NK-92 (cell line): ENCODE data around the gene TATDN2.

Experiments used
- DNase-seq: peaks from one replicate; lab custom pipeline; 2025; ENCODE audit not compliant: unreplicated experiment; lab: John Stamatoyannopoulos, UW

TATDN2 gene, protein sequence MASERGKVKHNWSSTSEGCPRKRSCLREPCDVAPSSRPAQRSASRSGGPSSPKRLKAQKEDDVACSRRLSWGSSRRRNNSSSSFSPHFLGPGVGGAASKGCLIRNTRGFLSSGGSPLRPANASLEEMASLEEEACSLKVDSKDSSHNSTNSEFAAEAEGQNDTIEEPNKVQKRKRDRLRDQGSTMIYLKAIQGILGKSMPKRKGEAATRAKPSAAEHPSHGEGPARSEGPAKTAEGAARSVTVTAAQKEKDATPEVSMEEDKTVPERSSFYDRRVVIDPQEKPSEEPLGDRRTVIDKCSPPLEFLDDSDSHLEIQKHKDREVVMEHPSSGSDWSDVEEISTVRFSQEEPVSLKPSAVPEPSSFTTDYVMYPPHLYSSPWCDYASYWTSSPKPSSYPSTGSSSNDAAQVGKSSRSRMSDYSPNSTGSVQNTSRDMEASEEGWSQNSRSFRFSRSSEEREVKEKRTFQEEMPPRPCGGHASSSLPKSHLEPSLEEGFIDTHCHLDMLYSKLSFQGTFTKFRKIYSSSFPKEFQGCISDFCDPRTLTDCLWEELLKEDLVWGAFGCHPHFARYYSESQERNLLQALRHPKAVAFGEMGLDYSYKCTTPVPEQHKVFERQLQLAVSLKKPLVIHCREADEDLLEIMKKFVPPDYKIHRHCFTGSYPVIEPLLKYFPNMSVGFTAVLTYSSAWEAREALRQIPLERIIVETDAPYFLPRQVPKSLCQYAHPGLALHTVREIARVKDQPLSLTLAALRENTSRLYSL

DNA sequence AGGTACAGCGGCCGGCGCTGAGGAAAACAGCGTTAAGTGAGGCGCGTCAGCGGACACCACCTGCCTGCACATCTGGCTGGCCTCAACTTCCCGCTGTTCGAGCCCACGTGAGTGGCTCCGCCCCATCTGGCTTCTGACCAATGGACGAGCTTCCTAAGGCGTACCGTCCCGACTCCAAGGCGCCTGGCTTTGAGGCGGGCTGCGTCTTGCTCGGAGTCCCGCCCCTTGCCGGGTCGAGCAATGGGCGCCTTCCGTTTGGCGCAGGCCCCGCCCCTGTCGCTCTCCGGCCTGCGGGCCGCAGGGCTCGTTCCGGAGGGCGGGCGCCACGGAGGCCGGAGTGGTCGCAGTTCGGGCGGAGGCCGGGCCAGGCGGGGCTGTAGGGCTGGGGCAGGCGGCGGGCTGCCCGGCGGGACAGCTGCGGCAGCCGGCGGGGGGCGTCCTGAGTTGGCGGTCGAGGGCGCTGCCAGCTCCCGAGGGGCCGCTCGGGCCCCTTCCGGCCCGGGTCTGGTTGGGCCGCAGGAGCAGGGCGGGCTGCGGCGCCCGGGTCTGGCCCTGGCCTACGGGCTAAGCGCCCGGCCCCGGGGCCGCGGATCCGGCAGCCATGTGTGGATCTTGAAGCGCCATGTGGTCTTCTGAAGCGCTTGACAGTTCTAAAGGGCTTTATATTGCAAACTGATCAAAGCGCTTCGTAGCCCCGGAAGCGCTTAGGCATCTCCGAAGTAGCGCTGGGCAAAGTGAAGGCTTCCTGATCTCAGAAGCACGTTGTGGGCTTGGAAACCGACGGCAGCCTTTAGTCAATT lies at the start of gene TATDN2:
TSS of gene TATDN2 (plus strand) at position 276 of the 800 bp plus-strand sequence. CDS start 742 bp downstream, outside the sequence.
- DNase-seq: peak; percentile 52

DNA sequence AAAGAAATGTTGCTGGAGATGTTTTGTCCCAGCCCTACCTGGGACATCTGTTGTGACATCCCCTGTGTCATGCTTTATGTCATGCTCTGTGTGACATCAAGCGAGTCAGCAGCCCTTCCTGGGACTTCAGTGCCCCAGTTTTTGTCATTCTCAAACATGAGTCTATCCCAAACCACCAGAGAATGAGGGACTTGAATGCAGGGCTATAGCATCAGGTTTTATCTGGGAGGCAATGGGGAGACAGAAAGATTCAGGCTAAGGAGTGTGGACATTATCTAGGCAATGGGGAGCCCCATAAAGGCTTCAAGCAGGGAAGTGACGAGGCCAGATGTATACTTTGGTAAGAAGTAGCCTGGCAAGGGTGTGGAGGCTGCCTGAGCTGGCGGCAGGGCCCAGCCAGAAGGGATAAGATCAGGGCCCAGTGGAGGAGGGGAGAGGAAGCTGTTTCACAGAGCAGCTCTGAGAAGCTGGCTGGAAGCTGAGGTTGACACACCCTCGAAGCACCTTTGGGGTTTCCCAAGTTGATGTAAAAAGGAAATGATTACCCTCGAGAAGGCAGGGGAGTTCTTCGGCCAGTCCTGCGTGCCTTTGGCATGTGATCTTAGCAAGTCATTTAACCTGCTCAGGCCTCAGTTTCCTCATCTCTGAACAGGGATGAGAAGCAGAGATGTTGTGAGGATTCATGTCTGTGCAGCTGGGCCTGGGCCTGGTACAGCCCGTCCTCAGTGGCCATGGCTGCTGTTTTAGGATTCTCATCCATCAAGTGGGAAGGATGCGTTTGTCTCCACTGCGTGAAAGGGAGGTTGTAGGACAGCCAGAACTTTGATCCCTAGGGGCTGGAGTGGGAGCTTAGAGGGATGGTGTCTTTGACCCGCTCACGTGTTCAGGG lies 49.3 kb upstream of the TATDN2 start:
- DNase-seq: no peak

DNA sequence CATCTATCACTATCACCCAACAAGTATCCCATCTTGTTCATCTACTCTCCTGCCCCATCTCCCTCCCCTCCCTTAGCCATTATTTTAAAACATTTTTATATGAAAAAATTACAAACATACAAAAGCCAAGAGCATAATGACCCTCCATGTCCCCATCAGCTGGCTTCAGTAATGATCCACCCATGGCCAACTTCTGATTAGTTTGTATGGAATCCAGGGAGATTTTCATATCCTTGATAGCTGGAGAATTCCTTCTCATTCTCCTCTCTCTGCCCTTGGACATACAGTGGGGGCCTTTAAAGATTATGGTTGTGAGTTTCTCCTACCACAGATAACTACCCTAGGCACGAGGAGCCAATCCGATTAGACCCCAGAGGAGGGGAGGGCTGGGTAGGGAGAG lies 43.3 kb upstream of the TATDN2 start:
- no peak for DNase-seq

DNA sequence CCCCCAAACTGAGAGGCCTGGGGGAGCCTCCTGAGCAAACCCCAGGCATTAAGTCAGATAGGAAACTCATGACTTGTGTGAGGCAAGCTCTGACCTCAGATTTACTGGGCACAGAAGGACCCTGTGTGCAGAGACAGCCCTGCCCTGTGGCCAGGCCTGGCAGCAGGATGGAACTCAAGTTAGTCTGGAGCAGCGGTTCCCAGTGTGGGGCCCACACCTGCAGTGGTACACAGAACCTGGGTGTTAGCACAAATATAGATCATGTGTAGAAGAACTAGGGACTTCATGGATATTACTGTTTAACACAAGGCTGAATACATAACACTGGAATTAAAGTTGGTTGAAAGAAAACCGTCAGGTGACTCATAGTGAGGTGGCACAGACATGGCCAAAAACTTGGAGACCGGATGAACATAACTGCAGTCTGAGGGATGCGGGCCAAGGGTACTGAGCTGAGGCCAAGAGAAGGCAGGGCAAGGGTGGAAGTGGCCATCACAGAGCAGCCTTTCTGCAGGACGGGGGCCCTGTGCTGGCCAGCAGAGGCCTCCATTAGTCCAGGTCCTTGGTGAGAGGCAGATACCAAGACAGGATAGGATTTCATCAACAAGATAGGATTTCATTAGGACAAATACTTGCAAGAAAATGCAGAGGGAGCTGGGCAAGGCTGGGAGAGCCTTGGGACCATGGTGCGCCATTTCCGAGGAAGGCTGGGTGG lies 42.7 kb upstream of the TATDN2 start:
- no peak for DNase-seq

DNA sequence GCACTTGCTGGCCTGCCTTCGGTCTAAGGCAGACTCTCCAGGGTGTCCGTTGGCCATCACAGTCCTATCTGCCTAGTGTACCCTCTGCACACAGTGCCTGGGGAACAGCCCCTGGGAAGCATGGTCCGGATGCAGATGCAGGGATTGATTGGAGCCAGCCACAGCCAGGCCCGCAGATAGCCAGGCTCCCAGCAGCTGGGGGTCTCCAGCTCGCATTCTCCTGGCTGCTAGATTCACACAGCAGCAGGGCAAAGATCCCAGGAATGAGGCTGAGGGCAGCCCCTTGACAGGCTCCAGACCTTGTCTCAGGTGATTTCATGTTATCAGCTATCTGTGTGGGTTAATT lies 42.1 kb upstream of the TATDN2 start:
- no peak for DNase-seq

DNA sequence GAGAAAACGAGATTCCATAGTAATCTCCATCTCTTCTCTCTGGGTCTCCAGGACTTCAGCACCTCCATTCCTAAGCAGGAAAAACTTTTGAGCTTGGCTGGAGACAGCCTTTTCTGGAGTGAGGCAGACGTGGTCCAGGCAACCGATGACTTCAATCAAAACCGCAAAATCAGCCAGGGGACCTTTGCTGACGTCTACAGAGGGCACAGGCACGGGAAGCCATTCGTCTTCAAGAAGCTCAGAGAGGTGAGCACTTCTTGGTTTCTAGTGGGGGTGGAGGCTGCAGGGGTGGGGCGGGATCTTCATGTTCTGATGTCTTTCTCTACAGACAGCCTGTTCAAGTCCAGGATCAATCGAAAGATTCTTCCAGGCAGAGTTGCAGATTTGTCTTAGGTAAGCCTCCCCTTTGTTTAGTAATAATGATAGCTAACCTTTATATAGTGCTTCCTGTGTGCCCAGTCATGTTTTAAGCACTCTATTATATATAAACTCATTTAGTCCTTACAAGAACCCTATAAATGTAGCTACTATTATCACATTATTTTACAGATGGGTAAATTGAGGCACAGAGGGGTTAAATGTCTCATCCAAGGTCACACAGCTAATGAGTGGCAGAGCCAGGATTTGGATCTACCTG lies 35.0 kb upstream of the TATDN2 start:
- DNase-seq: no peak

DNA sequence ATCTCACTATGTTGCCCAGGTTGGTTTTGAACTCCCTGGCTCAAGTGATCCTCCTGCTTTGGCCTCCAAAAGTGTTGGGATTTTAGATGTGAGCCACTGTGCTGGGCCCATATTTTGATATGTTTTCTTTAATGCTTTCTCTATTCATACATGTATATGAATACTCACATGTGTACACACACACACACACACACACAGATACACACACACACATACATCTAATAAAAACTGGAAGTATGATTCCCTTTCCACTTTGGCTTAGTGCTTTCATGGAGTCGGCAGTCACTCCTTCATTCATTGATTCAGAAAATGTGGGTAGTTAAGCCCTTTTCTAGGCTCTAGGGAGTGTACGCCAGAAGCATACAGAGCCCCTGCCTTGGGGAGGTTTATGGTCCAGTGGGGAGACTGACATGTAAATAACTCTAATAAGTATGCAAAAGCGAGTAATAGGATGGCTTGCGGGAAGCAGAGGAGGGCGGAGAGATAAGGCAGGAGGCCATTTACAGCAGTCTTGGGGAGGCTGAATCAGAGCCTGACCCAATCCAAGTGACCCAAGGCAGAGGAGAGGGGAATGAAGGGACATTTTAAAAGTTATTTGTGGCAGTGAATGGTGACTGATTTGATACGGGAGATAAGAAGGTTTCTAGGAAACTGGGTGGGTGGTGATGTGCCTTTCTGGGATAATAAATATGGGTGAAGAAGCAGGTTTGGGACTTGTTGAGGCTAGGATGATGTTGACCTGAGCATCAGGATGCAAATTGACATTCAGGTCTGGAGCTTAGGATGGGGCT lies 32.5 kb upstream of the TATDN2 start:
- DNase-seq: no peak

DNA sequence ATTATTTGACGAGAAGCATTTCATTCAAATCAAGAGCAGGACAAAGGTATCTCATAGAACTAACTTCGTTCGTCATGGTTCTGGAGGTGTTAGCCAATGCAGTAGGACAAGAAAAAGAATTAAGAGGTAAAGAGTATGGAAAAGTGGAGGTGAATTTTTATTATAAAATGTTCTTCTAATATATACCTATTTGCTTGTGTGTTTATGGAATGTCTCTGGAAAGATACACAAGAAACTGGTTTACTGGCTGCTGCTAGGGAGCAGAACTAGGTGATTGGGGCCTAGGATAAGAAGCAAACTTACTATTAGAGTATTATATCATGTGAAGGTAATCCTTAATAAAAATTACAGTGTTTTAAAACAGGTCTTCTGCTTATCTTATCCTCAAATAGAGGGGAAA lies 30.9 kb upstream of the TATDN2 start:
- DNase-seq: no peak

DNA sequence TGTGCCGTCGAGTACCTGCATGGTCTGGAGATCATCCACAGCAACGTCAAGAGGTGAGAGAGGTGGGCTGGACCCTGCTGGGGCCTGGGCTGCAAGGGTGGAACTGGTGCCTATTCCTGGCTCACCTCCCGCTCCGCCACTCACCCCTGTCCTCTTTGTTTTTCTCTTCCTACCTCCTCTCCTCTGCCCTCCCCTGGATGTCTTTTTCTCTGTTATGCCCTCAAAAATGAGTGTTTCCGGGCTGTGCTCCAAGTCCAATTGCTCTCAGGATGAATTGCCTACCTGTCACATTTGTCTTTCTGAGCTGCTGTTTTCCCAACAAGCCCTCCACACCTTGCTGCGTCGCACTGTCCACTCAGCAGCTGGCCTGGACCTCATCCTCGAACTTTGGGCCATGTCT lies 28.5 kb upstream of the TATDN2 start:
- no peak for DNase-seq

DNA sequence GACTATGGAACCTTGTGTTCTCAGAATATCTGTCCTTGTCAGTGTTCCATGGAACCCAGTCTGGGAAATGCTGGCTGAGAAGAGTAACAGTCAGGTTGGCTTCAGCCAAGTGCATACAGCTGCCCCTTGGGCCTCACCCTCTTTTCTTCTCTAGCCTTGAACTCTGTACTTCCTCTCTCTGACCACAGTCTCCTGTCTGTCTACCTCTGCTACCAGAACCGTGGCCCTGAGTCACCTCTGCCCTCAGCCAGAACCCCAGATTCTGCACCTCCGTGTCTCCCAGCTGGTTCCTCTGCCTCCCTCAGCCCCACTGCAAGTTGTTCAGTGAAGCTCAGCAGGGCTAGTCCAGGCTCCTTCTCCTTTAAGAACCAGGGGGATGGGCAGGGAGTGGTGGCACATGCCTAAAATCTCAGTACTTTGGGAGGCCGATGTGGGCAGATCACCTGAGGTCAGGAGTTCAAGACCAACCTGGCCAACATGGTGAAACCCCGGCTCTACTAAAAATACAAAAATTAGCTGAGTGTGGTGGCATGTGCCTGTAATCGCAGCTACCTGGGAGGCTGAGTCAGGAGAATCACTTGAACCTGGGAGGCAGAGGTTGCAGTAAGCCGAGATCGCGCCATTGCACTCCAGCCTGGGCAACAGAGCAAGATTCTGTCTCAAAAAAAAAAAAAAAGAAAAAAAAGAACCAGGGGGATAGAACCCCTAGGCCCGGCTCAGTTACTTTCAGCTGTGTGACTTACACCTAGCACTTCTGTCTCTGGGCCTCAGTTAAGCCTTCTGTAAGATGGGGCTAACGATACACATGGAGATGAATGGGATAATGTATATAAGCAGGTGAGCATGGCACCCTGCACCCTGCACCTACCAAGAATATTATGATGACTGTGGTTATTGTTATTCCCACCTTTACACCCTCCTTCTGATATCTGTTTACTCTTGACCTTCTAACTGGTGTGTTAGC lies 24.3 kb upstream of the TATDN2 start:
- DNase-seq: no peak

DNA sequence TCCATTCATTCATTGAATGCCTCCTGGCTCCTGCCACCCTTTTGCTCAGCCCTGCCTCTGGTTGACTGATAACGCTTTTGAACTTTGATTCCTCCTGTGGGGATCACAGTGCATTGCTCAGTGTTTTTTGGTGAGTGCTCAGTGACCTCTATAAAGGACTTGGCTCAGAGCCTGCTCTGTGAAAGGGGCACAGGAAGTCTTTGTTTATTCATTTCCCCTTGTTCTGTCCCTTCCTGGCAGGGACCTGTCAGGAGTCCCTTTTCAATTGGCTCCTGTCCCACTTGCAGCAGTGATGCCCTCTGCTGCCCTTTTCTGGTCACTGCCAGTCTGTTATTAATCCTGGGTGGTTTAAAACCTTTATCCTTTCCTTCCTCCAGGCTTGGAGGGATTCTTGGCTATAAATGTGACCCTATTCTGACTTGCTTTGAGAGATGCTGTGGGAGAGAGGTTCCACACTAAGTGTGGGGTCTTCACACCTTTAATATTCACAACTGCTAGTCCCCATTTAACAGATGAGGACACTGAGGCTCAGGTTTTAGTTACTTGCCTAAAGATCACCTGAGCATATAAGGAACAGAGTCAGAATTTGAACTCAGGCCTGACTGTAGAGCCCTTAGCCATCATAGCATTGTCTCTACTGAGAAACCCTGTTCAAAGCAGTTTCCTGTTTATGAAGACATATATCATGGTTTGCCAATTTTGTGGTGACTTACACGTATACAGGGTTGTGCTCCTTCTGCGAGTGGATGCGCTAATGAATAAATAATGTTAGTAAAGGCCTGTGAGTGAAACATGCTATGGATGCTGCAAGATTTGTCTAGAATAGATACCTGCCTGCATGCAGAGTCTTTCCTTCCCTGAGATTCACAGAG lies 23.2 kb upstream of the TATDN2 start:
- DNase-seq: no peak

DNA sequence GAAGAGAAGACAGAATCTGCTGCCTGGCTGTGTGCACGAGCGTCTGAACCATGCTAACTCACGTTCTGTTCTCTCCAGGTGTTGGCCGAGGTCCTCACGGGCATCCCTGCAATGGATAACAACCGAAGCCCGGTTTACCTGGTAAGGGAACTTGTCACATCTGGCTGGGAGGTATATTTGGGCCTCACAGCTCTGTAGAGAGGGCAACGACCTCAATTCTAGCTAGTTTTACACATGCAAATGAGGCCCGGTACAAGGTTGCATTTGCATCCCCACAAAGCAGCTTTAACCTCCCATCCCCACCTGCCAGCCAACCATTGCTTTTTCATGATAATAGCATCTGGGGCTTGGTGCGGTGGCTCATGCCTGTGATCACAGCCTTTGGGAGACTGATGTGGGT lies 22.0 kb upstream of the TATDN2 start:
- no peak for DNase-seq

DNA sequence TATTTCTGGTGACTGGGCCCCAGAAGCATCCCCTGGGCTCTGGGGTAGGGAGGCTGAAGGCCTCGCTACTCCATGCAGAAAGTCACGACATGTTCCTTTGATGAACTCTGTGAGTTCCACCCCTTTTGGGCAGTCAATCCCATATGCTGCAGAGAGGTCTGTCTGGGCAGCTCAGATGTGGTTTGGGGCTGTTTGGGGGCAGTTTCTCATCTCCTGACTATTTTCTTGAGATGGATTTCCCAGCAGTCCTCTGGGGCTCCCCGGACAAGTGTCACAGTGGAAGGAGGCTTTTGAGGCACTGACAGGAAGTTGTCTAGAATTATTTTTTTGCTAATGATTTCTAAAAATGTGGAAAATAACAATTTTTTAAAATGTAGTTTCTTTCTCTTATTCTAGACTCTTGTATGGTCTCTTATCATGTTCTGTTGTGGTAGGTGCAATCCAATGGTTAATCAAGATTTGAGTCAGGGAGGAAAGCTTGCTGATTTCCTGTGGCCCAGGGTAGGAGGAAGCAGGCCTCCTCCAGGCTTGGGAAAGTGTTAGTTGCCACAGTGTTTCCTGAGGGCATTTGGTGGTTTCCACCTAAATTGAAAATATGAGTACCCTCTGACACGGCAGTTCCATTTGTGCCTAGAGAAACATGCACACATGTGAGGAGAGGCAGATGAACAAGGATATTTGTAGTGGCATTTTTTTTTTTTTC lies 19.9 kb upstream of the TATDN2 start:
- DNase-seq: no peak

DNA sequence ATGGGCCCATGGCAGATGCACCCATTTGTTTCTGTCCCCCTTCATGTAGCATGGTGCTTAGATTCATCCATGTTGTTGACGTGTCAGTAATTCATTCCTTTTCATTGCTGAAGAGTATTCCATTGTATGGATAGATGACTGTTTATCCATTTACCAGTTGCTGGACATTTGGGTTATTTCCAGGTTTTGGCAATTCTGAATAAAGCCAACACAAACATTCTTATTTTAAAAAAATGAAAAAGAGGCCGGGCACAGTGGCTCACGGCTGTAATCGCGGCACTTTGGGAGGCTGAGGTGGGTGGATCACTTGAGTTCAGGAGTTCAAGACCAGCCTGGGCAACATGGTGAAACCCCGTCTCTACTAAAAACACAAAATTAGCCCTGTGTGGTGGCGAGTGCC lies 18.7 kb upstream of the TATDN2 start:
- DNase-seq: no peak

DNA sequence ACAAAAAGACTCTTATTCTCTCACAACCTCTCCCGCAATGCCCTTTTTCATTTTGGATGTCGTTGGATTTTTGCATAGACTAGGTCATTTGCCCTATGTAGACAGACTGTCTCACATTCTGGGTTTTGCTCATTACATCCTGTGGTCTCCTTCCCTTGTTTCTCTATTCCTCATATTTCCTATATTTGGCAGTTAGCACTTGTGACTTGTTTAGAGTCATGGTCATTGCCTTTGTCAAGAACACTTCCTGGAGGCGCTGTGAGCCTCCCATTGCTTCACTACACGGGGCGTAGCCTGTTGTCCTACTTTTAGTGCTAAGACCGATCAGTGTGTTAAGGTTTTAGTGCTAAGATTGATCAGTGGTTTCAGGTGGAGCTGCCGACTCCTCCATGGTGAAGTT lies 16.1 kb upstream of the TATDN2 start:
- no peak for DNase-seq

DNA sequence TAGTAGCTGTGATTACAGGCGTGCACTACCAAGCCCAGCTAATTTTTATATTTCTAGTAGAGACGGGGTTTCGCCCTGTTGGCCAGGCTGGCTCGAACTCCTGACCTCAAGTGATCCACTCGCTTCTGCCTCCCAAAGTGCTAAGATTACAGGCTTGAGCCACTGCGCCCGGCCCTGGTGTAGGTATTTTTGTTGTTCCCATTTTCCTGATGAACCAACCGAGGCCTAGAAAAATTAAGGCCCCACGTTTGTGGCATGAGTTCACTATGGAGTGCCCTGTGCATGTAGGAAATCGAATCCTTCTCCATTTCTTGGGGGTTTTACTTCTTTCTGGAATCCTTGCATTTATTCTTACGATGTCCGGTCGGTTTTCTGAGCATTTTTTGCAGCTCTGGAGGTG lies 14.3 kb upstream of the TATDN2 start:
- DNase-seq: no peak
